ENCODE measurements around the gene MRPS9.

Gene MRPS9

GRCh38 chr2:105037572-105038382 is at the start of gene MRPS9:
Gene MRPS9, plus strand, starts transcription at chr2:105038069. Its CDS starts 24 bp downstream, at chr2:105038093.
- DNase-seq, result peak; percentile 98

GRCh38 chr2:105005181-105005951 is 32.5 kb upstream of the MRPS9 start:
- no peak for DNase-seq

- no peak for DNase-seq
These were observed 30.5 kb upstream of the MRPS9 start for GRCh38 chr2:105007367-105007766.

GRCh38 chr2:105032476-105032875 is 5.4 kb upstream of the MRPS9 start:
- no peak for DNase-seq

- DNase-seq, result no peak
These were observed 3.7 kb upstream of the MRPS9 start for GRCh38 chr2:105034170-105034569.

GRCh38 chr2:105038383-105039061 is 653 bp downstream of the MRPS9 start:
- DNase-seq, result no peak

- no peak for DNase-seq
These were observed 1.7 kb downstream of the MRPS9 start for GRCh38 chr2:105039559-105039958.

- DNase-seq, result no peak
These were observed 4.3 kb downstream of the MRPS9 start for GRCh38 chr2:105042189-105042588.

- no peak for DNase-seq
These were observed 14.9 kb downstream of the MRPS9 start for GRCh38 chr2:105052773-105053172.

GRCh38 chr2:105055613-105056012 is 17.7 kb downstream of the MRPS9 start:
- no peak for DNase-seq

- DNase-seq, result no peak
These were observed 18.4 kb downstream of the MRPS9 start for GRCh38 chr2:105056245-105056644.

- DNase-seq, result no peak
These were observed 19.1 kb downstream of the MRPS9 start for GRCh38 chr2:105057005-105057404.

- no peak for DNase-seq
These were observed 23.7 kb downstream of the MRPS9 start for GRCh38 chr2:105061560-105061959.

GRCh38 chr2:105062158-105062557 is 24.3 kb downstream of the MRPS9 start:
- DNase-seq, result no peak

- DNase-seq, result no peak
These were observed 30.5 kb downstream of the MRPS9 start for GRCh38 chr2:105068387-105068786.

- no peak for DNase-seq
These were observed 31.0 kb downstream of the MRPS9 start for GRCh38 chr2:105068875-105069274.

- no peak for DNase-seq
These were observed 32.4 kb downstream of the MRPS9 start for GRCh38 chr2:105070010-105070865.

- no peak for DNase-seq
These were observed 33.5 kb downstream of the MRPS9 start for GRCh38 chr2:105071379-105071778.

GRCh38 chr2:105072039-105072438 is 34.2 kb downstream of the MRPS9 start:
- DNase-seq, result no peak

GRCh38 chr2:105073591-105073990 is 35.7 kb downstream of the MRPS9 start:
- no peak for DNase-seq

GRCh38 chr2:105076121-105076520 is 38.3 kb downstream of the MRPS9 start:
- no peak for DNase-seq

- DNase-seq, result no peak
These were observed 41.1 kb downstream of the MRPS9 start for GRCh38 chr2:105078906-105079495.

Data from stimulated activated CD4-positive, alpha-beta T cell treated with anti-CD3 and anti-CD28 coated beads, Interleukin-4, amount 100 ng/mL, for 24 hours (primary cell).